HG02759 (cell line): ENCODE results near the gene PPP1R37.

ENCODE experiments used
- ATAC-seq: cut with Tn5 transposase; IDR thresholded peaks from one replicate; pipeline ENCODE4 v1.9.1; 2021; ENCODE audit warnings: mild to moderate bottlenecking, moderate library complexity; ENCODE audit not compliant: unreplicated experiment

Gene PPP1R37

DNA sequence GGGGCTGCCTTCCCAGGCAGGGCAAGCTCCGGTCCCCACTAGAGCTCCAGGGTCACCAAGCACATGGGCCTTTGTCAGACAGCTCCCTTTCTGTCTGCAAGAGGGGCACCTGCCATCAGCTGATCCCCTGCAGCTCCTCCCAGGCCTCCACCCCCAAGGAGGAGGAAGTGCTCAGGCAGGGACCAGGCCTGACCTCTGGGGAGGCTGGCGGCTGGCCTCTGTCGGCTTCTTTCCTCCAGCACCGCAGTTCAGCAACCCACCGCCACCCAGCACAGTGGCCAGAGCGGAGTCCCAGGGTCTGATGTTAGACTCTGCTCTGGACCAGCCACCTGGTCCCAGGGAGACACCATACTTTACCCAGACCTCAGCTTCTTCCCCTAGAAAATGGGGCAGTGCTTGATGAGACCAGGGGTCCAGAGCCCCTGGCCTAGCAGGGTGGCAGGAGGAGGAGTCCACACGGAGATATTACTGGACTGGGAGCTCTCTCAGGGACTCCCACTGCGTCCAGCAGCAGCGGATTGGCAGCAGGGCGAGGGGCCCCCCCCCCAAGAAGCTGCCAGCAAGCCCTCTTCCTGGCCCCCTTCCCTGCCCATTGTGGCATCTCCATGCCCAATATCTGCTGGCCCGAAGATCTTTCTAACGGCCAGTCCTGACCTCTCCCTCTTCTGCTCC lies 43.7 kb downstream of the PPP1R37 start:
- ATAC-seq, result no peak

DNA sequence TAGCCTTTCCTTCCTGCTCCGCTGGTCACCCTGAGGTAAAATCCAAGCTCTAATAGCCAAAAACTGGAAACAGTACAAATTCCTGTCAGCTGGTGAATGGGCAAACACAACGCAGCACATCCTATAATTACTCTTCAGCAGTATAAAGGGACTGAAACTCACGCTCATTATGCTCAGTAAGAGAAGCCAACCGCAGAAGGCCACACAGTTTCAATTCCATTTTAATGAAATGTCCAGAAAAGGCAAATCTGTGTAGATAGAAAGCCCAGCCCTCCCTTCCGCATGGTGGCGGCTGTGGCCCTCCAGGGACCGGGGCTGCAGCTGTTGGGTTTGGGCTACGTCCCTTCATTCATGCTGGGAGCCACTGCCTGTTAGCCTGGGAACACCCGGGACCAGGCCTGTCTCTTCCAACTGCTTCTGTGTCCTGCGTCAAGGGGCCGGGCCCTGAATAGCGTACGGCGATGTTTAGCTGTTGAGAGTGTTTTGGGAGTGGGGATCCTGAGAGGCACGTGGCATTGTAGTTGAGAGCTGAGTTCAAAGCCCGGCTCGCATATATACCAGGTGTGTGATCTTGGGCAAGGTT lies 44.3 kb downstream of the PPP1R37 start:
- peak; percentile 77 for ATAC-seq

DNA sequence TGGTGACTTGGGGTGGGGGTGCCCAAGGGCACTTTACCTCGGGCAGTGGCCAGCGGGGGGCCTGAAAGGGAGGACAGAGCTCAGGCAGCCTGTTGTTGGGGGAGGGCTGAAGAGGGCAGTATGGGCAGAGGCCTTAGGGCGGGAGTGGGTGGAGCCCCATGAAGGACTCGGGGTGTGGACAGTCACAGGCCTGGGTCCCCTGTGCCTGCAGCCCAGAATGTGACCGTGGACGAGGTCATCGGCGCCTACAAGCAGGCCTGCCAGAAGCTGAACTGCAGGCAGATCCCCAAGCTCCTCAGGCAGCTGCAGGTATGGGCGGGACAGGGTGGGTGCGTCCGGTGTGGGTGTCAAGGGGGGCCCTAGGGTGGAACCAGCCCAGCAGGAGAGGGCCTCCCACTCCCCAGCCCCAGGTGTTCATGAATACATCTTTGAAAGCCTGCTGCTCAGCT lies 45.3 kb downstream of the PPP1R37 start:
- ATAC-seq, result no peak

DNA sequence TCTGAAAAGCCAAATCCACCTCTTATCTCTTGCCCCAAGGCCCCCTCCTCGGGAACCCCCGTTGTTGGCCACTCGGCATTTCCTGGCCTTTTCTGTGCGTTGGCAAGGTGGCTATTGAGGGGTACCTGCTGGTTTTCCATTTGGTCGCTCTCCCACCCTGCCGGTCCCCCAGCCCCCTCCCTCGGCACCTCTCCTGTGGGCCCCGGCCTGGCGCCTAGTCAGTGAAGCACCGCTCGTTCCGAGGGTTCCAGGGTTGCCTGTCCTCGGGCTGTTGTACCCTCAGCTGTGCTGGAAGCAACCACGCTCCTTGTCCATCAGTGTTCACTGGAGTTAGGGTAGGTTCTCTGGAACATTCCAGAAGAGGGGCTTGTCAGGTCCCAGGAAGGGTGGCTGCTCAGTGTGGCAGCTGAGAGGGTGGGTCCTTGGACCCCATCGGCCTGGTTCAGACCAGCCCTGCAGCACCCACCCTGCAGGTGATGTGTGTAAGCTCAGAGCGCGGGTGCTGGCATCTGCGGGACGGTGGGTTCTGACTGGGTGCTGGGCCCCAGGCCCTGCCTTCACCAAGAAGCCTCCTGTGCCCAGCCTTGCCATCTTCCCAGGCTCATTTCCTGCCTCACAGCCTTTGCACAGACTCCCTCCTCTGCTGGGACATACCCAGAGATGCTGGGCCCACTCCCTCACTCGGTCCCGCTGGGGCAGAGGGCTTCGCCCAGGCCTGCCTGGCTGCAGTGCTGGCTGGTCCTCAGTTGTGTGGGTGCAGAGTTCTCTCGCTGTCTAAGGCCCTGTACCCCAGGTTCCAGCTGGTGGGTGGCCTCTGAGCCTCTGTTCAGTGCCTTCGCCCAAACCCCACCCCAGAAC lies 46.5 kb downstream of the PPP1R37 start:
- no peak for ATAC-seq

DNA sequence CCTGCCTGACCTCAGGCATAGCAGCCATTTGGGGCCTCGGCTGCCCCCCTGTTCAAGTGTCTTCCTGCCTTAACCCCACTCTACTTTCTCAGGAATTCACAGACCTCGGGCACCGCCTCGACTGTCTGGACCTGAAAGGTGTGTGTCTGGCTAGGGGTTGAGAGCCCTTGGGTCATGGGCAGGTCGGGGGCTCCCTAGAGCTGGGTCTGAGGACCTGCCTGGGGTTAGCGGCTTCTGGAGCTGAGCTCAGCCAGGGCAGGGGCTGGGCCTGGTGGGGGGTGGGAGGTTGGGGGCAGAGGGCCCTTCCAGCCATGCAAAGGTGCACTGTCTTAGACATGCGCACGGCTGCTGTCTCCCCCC lies 47.1 kb downstream of the PPP1R37 start:
- no peak for ATAC-seq

DNA sequence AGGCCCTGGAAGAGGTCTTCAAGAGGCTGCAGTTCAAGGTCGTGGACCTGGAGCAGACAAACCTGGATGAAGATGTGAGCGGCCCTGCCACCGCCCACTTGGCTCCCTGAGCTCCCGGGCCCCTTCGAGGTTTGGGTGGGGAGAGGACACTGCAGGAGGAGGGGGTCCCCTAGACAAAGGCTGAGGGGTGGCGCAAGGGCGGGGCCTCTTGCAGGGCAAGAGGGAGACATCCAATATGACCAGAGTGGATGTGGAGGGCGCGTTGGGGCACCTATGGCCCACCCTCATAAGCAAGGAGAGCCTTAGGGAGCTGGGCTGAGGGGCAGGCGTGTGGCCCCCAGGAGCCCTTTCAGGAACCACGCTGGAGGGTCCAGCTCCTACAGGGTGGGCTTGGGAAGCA lies 47.6 kb downstream of the PPP1R37 start:
- no peak for ATAC-seq

DNA sequence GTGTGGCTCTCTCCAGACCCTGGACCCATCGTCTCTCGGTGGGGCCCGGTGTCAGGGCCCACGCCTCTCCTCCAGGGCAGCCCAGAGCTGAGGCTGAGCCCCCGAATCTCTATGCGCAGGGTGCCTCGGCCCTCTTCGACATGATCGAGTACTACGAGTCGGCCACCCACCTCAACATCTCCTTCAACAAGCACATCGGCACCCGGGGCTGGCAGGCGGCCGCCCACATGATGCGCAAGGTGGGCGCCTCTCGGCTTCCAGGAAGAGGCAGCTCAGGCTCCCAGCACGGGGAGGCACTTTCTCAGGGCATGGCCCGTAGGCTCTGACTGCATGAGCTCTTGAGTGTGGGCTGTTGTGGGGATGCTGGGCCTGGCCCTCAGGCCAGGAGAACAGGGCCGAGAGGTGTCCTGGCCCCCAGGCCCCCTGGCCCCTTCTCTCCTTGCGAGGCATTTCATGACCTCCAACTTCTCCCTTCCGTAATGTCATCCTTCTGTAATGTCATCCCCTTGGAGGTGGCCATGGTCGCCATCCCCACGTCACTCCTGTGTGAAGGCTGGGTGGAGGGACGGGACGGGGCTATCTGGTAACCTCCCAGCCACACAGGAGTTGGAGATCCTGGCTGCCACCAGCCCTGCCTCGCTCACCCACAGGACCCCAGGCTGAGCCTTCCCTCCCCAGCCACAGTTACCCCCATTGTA lies 48.4 kb downstream of the PPP1R37 start:
- ATAC-seq, result no peak

DNA sequence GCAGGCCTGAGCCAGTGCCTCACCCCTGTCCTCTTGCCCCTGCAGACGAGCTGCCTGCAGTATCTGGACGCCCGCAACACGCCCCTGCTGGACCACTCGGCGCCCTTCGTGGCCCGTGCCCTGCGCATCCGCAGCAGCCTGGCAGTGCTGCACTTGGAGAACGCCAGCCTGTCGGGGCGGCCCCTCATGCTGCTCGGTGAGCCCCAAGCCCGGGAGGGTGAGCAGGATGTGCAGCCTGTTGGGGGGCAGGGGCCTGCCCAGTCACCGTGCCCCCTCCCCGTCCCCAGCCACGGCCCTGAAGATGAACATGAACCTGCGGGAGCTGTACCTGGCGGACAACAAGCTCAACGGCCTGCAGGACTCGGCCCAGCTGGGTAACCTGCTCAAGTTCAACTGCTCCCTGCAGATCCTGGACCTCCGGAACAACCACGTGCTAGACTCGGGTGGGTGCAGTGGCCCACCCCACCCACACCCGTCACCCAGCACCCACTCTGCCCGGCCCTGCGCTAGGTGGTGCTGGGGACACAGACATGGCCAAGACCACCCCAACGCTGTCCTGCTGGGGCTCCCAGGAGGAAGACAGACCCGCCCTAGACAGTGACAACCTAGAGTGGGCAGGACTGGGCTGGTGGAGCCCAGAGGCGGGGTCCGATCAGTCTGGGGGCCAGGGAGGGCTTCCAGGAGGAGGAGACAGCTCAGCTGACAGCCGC lies 49.2 kb downstream of the PPP1R37 start:
- no peak for ATAC-seq

DNA sequence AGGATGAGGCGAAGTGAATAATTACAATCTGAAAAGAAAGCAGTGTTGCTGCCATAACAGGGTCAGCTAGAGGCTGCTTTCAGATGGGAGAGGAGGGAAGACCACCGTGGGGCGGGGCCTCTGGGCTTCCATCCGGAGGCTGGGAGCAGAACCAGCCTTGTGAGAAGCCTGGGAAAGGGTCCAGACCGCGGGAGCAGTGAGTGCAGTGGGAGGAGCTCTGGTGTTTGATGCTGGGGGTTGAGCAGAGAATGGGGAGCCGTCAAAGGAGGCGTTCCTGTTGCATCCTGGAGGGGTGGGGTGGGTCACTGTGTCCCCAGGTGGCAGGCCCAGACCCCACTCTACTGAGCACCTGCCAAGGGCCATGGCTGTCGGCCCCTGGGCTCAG lies 49.7 kb downstream of the PPP1R37 start:
- no peak for ATAC-seq

DNA sequence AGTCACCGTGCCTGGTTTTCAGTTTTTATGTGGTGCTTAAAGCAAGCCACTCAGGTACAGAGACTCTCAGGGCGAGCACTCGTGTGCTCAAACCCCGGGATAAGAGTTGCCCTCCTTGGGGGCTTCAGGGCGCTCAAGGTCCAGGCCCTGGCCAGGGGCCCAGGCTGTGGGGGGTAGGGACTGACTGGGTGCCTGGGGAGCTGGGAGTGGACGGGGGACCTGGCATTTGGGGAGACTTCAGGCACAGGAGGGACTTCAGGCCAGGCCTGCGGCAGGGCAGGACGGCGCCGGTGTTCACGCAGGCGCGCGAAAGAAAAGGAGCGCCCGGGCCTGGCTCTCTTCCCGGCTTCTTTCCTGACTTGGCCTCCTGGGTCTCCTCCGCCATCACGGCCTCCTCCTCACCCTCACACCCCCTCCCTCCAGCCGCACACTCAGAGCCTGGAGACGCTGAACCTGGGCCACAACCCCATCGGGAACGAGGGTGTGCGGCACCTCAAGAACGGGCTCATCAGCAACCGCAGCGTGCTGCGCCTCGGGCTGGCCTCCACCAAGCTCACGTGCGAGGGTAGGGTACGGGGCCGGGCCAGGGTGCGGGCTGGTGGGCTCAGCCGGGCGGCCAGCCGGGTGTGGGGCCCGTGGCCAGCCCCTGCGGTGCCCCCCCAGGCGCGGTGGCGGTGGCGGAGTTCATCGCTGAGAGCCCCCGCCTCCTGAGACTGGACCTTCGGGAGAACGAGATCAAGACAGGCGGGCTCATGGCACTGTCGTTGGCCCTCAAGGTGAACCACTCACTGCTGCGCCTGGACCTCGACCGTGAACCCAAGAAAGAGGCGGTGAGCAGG lies 51.7 kb downstream of the PPP1R37 start:
- ATAC-seq, result no peak

DNA sequence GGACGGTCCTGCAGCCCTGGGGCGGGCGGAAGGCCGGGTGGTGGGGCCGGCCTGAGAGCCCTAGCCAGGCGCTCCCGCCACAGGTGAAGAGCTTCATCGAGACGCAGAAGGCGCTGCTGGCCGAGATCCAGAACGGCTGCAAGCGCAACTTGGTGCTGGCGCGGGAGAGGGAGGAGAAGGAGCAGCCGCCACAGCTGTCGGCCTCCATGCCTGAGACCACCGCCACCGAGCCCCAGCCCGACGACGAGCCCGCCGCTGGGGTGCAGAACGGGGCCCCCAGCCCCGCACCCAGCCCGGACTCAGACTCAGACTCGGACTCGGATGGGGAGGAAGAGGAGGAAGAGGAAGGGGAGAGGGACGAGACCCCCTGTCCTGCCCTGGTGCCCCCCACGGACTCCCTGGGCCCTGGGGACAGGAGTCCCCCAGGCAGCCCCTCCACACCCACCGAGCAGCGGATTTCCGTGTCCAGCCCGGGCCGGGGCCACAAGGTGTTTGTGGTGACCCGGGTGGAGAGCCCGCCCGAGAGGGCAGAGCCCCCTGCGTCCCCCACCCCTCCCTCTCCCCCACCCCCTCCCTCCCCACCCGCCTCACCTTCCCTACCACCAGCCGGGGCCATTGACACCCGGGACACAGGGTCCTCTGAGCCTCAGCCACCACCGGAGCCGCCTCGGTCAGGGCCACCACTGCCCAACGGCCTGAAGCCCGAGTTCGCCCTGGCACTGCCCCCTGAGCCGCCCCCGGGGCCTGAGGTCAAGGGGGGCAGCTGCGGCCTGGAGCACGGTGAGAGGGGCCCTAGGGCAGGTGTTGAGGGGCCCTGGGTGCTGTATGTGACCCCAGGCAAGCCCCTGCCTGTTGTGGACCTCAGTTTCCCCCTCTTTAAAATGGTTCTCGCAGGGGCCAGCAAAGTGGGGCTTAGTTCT lies 52.6 kb downstream of the PPP1R37 start:
- ATAC-seq, result no peak

DNA sequence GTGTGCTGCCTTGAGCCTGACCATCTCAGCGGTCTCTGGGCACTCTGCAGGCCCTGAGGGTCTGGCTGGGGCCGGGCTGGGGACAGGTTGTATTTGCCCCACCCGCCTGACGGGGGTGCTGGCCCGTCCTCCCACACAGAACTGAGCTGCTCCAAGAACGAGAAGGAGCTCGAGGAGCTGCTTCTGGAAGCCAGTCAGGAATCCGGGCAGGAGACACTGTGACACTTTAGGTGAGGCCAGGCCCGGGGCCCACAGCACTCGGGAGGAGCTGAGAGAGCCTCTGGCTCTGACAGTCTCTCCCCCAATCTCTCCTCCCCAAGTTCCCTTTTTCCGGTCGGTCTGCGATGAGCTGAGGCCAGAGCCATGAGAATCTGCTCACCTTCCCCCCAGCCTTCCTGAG lies 53.3 kb downstream of the PPP1R37 start:
- ATAC-seq, result no peak

DNA sequence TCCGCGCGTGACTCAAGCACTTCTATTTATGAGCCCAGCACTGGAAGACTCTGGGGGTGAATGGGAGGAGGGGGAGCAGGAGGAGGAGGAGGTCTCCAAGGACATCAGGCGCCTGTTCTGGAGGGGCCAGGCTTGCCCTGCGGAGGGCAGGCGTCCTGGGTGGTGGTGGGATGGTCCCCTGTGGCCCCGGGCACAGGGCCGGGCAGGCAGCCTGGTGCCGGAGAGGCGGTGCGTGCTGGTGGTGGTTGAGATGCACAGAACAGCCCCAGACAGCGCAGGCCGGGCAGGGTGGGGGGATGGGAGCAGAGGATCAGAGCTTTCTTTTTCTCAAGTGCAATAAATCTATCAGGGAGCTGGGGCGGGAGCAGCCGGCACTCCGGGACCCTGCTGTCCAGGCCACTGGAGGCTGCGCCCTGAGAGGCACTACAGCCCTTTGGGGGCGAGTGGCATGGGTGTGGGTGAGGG lies 53.8 kb downstream of the PPP1R37 start:
- ATAC-seq, result no peak

DNA sequence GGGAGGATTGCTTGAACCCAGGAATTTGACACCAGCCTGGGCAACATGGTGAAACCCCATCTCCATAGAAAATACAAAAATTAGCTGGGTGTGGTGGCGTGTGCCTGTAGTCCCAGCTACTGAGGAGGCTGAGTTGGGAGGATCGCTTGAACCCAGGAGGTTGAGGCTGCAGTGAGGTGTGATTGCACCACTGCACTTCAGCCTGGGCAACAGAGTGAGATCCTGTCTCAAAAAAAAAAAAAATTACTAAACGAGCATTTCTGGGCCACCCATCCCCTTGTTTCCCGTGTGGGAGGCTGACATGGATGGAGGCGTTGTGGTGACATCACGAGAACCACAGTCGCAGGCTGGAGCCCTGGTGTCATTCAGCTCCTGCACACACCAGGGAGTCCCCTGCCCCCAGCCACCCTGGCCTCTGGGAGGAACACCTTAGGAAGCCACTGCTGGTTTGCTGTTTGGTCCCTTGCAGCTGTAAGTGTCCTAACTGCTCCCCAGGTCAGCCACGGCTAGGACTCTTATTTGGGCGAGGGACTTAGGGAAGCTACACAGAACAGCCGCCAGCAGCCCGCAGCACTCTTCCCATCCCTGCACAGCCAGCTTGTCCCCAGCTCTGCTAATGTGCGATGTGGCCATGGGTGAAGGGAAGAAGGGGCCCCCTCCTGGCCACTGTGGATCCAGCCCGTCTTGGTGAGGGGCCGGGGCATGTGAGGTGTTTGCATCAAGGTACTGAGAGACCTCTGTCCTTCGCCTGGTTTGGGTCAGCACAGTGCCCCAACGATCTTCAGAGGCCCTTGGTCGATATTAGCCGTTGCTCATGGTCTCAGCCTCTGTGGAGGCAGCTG lies 55.1 kb downstream of the PPP1R37 start:
- no peak for ATAC-seq

DNA sequence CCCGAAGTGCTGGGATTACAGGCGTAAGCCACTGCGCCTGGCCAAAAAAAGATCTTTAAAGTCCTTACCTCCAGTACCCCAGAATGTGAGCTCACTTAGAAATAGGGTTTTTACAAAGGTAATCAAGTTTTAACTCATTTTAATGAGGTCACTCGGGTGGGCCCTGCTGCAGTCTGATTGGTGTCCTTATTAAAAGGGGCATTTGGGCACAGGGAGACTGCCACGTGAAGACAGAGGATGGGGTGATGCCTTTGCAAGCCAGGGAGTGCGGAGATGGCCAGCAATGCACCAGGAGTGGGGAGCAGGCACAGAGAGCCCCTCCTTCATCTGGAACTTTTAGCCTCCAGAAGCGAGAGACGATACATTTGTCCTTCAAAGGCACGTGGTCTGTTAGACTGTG lies 56.1 kb downstream of the PPP1R37 start:
- ATAC-seq, result no peak

DNA sequence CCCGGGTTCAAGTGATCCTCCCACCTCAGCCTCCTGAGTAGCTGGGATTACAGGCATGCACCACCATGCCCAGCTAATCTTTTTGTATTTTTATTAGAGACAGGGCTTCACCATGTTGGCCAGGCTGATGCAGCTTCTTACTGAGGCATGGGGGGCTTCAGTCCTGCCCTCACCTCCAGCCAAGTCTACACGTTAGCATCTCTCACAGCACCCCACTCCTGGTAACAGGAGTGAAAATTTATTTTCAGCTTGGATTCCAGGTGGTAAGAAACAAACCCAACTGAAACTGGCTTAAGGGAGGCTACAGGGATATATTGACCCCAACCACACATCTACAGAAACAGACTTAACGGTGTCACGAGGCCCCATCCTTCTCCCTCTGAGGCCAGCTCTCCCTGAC lies 57.2 kb downstream of the PPP1R37 start:
- no peak for ATAC-seq

DNA sequence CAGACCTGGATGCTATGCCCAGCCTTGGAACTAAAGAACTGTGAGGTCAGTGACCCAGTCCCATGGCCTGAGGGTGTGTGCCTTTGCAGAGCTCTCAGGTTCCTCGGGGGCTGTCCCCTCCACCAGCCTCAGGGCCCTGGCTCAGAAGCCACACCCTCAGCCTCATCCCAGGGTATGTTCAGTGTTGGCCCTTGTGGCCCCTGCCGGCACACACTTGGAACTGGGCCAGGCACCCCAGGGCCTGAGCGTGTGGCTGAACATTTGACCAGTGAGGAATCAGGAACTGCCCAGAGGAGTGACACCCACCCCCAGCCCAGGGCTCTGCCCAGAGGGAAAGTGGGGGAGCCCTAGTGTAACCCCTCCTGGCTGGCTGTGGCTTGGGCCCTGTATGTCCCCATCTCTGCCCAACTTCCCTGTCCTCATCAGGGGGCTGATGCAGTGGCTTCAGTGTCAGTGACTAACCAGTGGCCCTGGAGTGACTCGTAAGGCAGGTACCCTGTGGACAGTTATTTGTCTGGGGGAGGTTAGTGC lies 57.8 kb downstream of the PPP1R37 start:
- ATAC-seq, result no peak

DNA sequence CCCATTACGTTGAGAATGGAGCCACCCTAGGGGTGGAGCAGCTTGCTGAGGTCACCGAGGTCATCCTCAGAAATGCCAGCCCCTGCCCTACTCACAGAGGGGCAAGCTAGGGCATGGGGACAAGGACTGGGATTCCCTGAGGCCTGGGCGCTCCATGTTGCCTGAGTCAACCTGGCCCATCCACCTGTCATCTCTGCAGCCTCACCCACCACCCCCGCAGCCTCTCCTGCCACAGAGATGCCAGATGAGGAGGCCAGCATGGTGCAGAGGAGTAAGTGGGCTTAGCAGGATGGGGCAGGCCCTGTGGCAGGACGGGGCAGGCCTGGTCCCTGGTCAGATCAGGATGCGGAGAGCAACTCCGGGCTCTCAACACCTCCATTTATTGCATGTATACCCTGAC lies 58.3 kb downstream of the PPP1R37 start:
- no peak for ATAC-seq
